BLaER1 treated with 17β-estradiol and CSF1 and Interleukin-3, amounts not matched to agents 10 nM and 100 nM (cell line): ENCODE results near the gene SMAD4.

Experiments
- H3K27ac ChIP-seq, 11 experiments: shearing (Covaris generic); formaldehyde crosslinking; 2 replicates each; pipeline ENCODE4 v1.8.1; 2022
- H3K27me3 ChIP-seq, 11 experiments: shearing (Covaris generic); formaldehyde crosslinking; 2 replicates each; pipeline ENCODE4 v1.8.1; 2022
- H3K36me3 ChIP-seq, 11 experiments: shearing (Covaris generic); formaldehyde crosslinking; 2 replicates each; pipeline ENCODE4 v1.8.1; 2022
- H3K4me1 ChIP-seq, 10 experiments: shearing (Covaris generic); formaldehyde crosslinking; 2 replicates each; pipeline ENCODE4 v1.8.1; 2022
- H3K4me2 ChIP-seq, 11 experiments: shearing (Covaris generic); formaldehyde crosslinking; 2 replicates each; pipeline ENCODE4 v1.8.1; 2022
- H3K4me3 ChIP-seq, 10 experiments: shearing (Covaris generic); formaldehyde crosslinking; 2 replicates each; pipeline ENCODE4 v1.8.1; 2022
- H3K9ac ChIP-seq, 11 experiments: shearing (Covaris generic); formaldehyde crosslinking; 2 replicates each; pipeline ENCODE4 v1.8.1; 2022
- H3K9me3 ChIP-seq, 11 experiments: shearing (Covaris generic); formaldehyde crosslinking; replicated peaks in 1 of 11; 2 replicates each; pipeline ENCODE4 v1.8.1; 2022
- H4K20me1 ChIP-seq, 11 experiments: shearing (Covaris generic); formaldehyde crosslinking; 2 replicates each; pipeline ENCODE4 v1.8.1; 2022
- Cebpa-rat ChIP-seq, 11 experiments: shearing (Covaris generic); IDR thresholded peaks; 2 replicates each; pipeline ENCODE4 v1.8.1; 2022

The SMAD4 gene

GRCh38 chr18:51029694-51030536 lies at the start of gene SMAD4:
Gene SMAD4, plus strand, starts transcription at chr18:51030213. Its CDS starts 16,834 bp downstream, at chr18:51047047.
- H3K4me1 ChIP-seq: peaks cover 47 to 75% (median 57%) of the 10 kb centered on the region in 10 experiments
- no peak for TF ChIP-seq Cebpa-rat (IDR thresholded peaks at IDR 0.05)
- peaks cover 41 to 63% (median 45%) of the 10 kb centered on the region in 11 experiments for H4K20me1 ChIP-seq
- H3K4me2 ChIP-seq: peak within 1 kb of the TSS; percentile 77 to 97 (median 87)
- H3K9me3 ChIP-seq: peaks cover 0 to 5% (median 0%) of the 10 kb centered on the region in 11 experiments; a peak in 2 of 22 replicates
- H3K27me3 ChIP-seq: no peaks in the 10 kb centered on the region
- peak within 1 kb of the TSS; percentile 98 to 99 (median 99) for H3K9ac ChIP-seq
- H3K36me3 ChIP-seq: peaks cover 3 to 49% (median 32%) of the 10 kb centered on the region in 11 experiments; a peak in 17 of 22 replicates
- H3K27ac ChIP-seq: peak within 1 kb of the TSS; percentile 97 to 100 (median 99)
- H3K4me3 ChIP-seq: peak within 1 kb of the TSS; percentile 75 to 95 (median 88)

GRCh38 chr18:50981381-50981780 lies 48.6 kb upstream of the SMAD4 start:
- Histone ChIP-seq H4K20me1 (no peaks in the 10 kb centered on the region; a peak in 1 of 22 replicates), H3K27me3 (no peaks in the 10 kb centered on the region), H3K4me2 (no peak overlapping the region), H3K4me3 (no peak overlapping the region), H3K4me1 (peaks cover 0 to 7% (median 0%) of the 10 kb centered on the region in 10 experiments; a peak in 1 of 20 replicates), H3K9me3 (peaks cover 21 to 37% (median 33%) of the 10 kb centered on the region in 11 experiments), H3K27ac (no peak overlapping the region), H3K9ac (no peak overlapping the region), H3K36me3 (peaks cover 68 to 98% (median 89%) of the 10 kb centered on the region in 11 experiments)
- no peak for TF ChIP-seq Cebpa-rat (IDR thresholded peaks at IDR 0.05)

GRCh38 chr18:50982086-50982801 lies 47.8 kb upstream of the SMAD4 start:
- no peak for TF ChIP-seq Cebpa-rat (IDR thresholded peaks at IDR 0.05)
- Histone ChIP-seq H3K27me3 (no peaks in the 10 kb centered on the region), H3K9ac (no peak overlapping the region), H3K4me3 (no peak overlapping the region), H3K27ac (no peak overlapping the region), H3K9me3 (peaks cover 12 to 28% (median 24%) of the 10 kb centered on the region in 11 experiments), H3K36me3 (peaks cover 68 to 98% (median 88%) of the 10 kb centered on the region in 11 experiments), H3K4me1 (peaks cover 0 to 7% (median 0%) of the 10 kb centered on the region in 10 experiments; a peak in 1 of 20 replicates), H4K20me1 (no peaks in the 10 kb centered on the region; a peak in 1 of 22 replicates), H3K4me2 (no peak overlapping the region)

- peaks cover 7 to 23% (median 19%) of the 10 kb centered on the region in 11 experiments for H3K9me3 ChIP-seq
- H3K4me1 ChIP-seq: peaks cover 0 to 7% (median 0%) of the 10 kb centered on the region in 10 experiments; a peak in 1 of 20 replicates
- no peak overlapping the region for H3K4me3 ChIP-seq
- H4K20me1 ChIP-seq: no peaks in the 10 kb centered on the region; a peak in 1 of 22 replicates
- H3K36me3 ChIP-seq: peaks cover 68 to 98% (median 86%) of the 10 kb centered on the region in 11 experiments
- H3K4me2 ChIP-seq: no peak overlapping the region
- H3K9ac ChIP-seq: no peak overlapping the region
- no peak overlapping the region for H3K27ac ChIP-seq
- no peak for TF ChIP-seq Cebpa-rat (IDR thresholded peaks at IDR 0.05)
- no peaks in the 10 kb centered on the region for H3K27me3 ChIP-seq
Measured at GRCh38 chr18:50982802-50983179, 47.2 kb upstream of the SMAD4 start.

GRCh38 chr18:50986360-50987087 lies 43.5 kb upstream of the SMAD4 start:
- Histone ChIP-seq H3K4me3 (no peak overlapping the region), H4K20me1 (no peaks in the 10 kb centered on the region; a peak in 1 of 22 replicates), H3K9me3 (no peaks in the 10 kb centered on the region), H3K4me1 (peaks cover 0 to 1% (median 0%) of the 10 kb centered on the region in 10 experiments; a peak in 1 of 20 replicates), H3K27ac (no peak overlapping the region), H3K27me3 (no peaks in the 10 kb centered on the region), H3K36me3 (peaks cover 45 to 82% (median 62%) of the 10 kb centered on the region in 11 experiments), H3K9ac (no peak overlapping the region), H3K4me2 (no peak overlapping the region)
- TF ChIP-seq Cebpa-rat (IDR thresholded peaks at IDR 0.05): no peak

GRCh38 chr18:50987261-50987660 lies 42.8 kb upstream of the SMAD4 start:
- H3K4me1 ChIP-seq: no peaks in the 10 kb centered on the region
- peaks cover 41 to 75% (median 58%) of the 10 kb centered on the region in 11 experiments for H3K36me3 ChIP-seq
- no peak for TF ChIP-seq Cebpa-rat (IDR thresholded peaks at IDR 0.05)
- H3K4me3 ChIP-seq: no peak overlapping the region
- no peaks in the 10 kb centered on the region for H3K27me3 ChIP-seq
- H3K27ac ChIP-seq: no peak overlapping the region
- H3K4me2 ChIP-seq: no peak overlapping the region
- H4K20me1 ChIP-seq: no peaks in the 10 kb centered on the region
- H3K9ac ChIP-seq: no peak overlapping the region
- H3K9me3 ChIP-seq: no peaks in the 10 kb centered on the region

GRCh38 chr18:50989711-50990110 lies 40.3 kb upstream of the SMAD4 start:
- Histone ChIP-seq H3K4me1 (no peaks in the 10 kb centered on the region), H3K36me3 (peaks cover 22 to 59% (median 37%) of the 10 kb centered on the region in 11 experiments), H4K20me1 (no peaks in the 10 kb centered on the region), H3K27me3 (no peaks in the 10 kb centered on the region), H3K9ac (no peak overlapping the region), H3K9me3 (peaks cover 0 to 8% (median 5%) of the 10 kb centered on the region in 11 experiments; a peak in 13 of 22 replicates), H3K4me2 (no peak overlapping the region), H3K27ac (no peak overlapping the region), H3K4me3 (no peak overlapping the region)
- no peak for TF ChIP-seq Cebpa-rat (IDR thresholded peaks at IDR 0.05)

- no peaks in the 10 kb centered on the region for H3K4me1 ChIP-seq
- no peak overlapping the region for H3K4me3 ChIP-seq
- H3K4me2 ChIP-seq: no peak overlapping the region
- H3K9me3 ChIP-seq: peaks cover 4 to 15% (median 10%) of the 10 kb centered on the region in 11 experiments; a peak in 19 of 22 replicates
- H3K27ac ChIP-seq: no peak overlapping the region
- H3K27me3 ChIP-seq: no peaks in the 10 kb centered on the region
- no peak for TF ChIP-seq Cebpa-rat (IDR thresholded peaks at IDR 0.05)
- H4K20me1 ChIP-seq: no peaks in the 10 kb centered on the region
- H3K9ac ChIP-seq: no peak overlapping the region
- peaks cover 1 to 34% (median 14%) of the 10 kb centered on the region in 11 experiments; a peak in 17 of 22 replicates for H3K36me3 ChIP-seq
Measured at GRCh38 chr18:50992351-50992762, 37.7 kb upstream of the SMAD4 start.
